ENCODE data around the gene COMMD9. TPM values are rescaled to one million over a fixed set of nuclear protein-coding genes. Genes with fewer than 3 reads are reported as not detected.

COMMD9 gene
- total and polyA plus RNA-seq, 2 of the 8 experiments (the other 6 are each of a cell fraction or from before 2014, with no cell fraction given), result 42.5 to 49.1 TPM

DNA sequence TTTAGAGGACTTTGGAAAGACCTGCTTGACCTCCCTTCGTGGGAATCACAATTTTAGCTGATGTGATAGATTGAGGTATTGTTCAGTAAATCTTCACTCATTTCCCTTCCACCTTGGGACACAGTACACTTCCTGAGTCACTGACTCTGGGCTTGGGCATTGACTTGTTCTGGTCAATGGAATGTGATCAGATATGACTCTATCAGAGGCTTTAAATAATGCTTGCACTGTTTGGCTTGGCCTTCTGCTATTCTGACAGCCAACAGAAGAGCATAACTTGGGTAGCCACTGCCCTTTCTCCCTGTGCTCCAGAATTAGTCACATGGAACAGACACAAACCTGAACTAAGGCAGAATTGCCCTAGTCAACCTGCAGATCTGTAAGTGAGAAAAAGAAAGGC, 19.4 kb upstream of the COMMD9 start:
- Histone ChIP-seq H2AK5ac (ENCODE audit: low read depth, low read length) (no peak overlapping the region), H3K56ac (replicated peaks; ENCODE audit: insufficient read length, low read depth, low read length) (no peak overlapping the region), H3K4ac (replicated peaks; ENCODE audit: insufficient read length, low read depth, low read length) (no peak overlapping the region), H2BK120ac (replicated peaks; ENCODE audit: low read depth, low read length) (no peak overlapping the region), H3K27ac (ENCODE audit: low read depth, low read length) (no peak overlapping the region), H3K4me1 (replicated peaks in 1 of 4; ENCODE audit: control insufficient read depth in 3 of 4, insufficient read depth in 4 of 4, low read length in 3 of 4) (no peaks in the 10 kb centered on the region), H2BK15ac (ENCODE audit: low read length) (no peak overlapping the region), H4K5ac (ENCODE audit: insufficient read length, low read depth, low read length) (no peak overlapping the region), H3K23me2 (ENCODE audit: low read depth, low read length) (peaks cover 3% of the 10 kb centered on the region; the same call in 1 of the 2 replicates), H3K9me3 (ENCODE audit: insufficient read depth in 2 of 2, low read depth in 1 of 2, low read length in 1 of 2) (no peaks in the 10 kb centered on the region), H2AFZ (ENCODE audit: low read length) (no peak overlapping the region), H4K91ac (replicated peaks; ENCODE audit: insufficient read length, low read length) (no peak overlapping the region), H3K79me2 (ENCODE audit: control insufficient read depth in 1 of 2, insufficient read depth in 2 of 2, low read length in 2 of 2) (no peaks in the 10 kb centered on the region), H3K9ac (replicated peaks in 1 of 4; ENCODE audit: extremely low read depth in 1 of 4, low read depth in 3 of 4, low read length in 3 of 4) (no peak overlapping the region), H3K79me1 (ENCODE audit: low read depth, low read length) (no peaks in the 10 kb centered on the region), H3K14ac (ENCODE audit: insufficient read length) (no peak overlapping the region), H4K20me1 (replicated peaks in 1 of 2; ENCODE audit: control insufficient read depth in 1 of 2, insufficient read depth in 2 of 2, low read length in 2 of 2) (no peaks in the 10 kb centered on the region), H2BK5ac (ENCODE audit: low read depth, low read length) (no peak overlapping the region), H3K27me3 (replicated peaks in 1 of 4; ENCODE audit: control insufficient read depth in 3 of 4, extremely low read depth in 1 of 4, insufficient read depth in 3 of 4, low read length in 3 of 4) (no peaks in the 10 kb centered on the region), H4K8ac (ENCODE audit: extremely low read depth, insufficient read depth, low read length) (no peak overlapping the region), H2BK12ac (ENCODE audit: low read depth, low read length) (no peak overlapping the region), H3K23ac (ENCODE audit: insufficient read length) (no peak overlapping the region), H3K18ac (ENCODE audit: extremely low read depth, low read length) (no peak overlapping the region), H3K4me3 (ENCODE audit: extremely low read depth in 1 of 4, insufficient read depth in 2 of 4, low read depth in 3 of 4, low read length in 4 of 4) (no peak overlapping the region), H3K4me2 (ENCODE audit: insufficient read depth in 1 of 2, low read depth in 2 of 2, low read length in 2 of 2) (no peak overlapping the region), H2BK20ac (ENCODE audit: low read length) (no peak overlapping the region), H3K36me3 (ENCODE audit: control insufficient read depth in 2 of 4, insufficient read depth in 4 of 4, low read length in 3 of 4) (no peaks in the 10 kb centered on the region)
- ChIA-PET POLR2A (ENCODE audit: partially characterized antibody) (no interaction called here), CTCF (ENCODE audit: partially characterized antibody) (interaction anchor here (0.6 to 1.6 kb wide), 8 partner anchors 10 to 171 kb away, joined by 3 to 7 read pairs (median 3); no protein-coding TSS in a partner anchor)
- no peak for FAIRE-seq
- DNase-seq (ENCODE audit: low read depth in 1 of 2, low spot score in 2 of 2), result no peak
- 86% methylated on average over 1 of the region's 1 CpG; no CpG with 5 or more reads in 1 of the 2 experiments for WGBS, 2 experiments (ENCODE audit: extremely low coverage in 1 of 2, insufficient coverage in 1 of 2, insufficient read length in 1 of 2, insufficient replicate concordance in 2 of 2, low coverage in 1 of 2, low lambda C conversion rate in 2 of 2, missing lambda C conversion rate in 1 of 2)
- TF ChIP-seq, protein P1, sequence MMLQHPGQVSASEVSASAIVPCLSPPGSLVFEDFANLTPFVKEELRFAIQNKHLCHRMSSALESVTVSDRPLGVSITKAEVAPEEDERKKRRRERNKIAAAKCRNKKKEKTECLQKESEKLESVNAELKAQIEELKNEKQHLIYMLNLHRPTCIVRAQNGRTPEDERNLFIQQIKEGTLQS (IDR thresholded peaks at IDR 0.05; ENCODE audit: insufficient read depth, low read depth, low read length), result no peak
- TF ChIP-seq RXRA (IDR thresholded peaks at IDR 0.05; ENCODE audit: insufficient read depth, low read depth, low read length) (no peak), TCF12 (IDR thresholded peaks at IDR 0.05; ENCODE audit: low read depth, low read length) (no peak), JUND (IDR thresholded peaks at IDR 0.05; ENCODE audit: low read length) (no peak), RNF2 (IDR thresholded peaks at IDR 0.05; ENCODE audit: borderline replicate concordance, low read depth, low read length, missing control alignments, poor library complexity, severe bottlenecking) (no peak), TEAD4 (IDR thresholded peaks at IDR 0.05; ENCODE audit: low read depth, low read length) (no peak)

Measured in H1 (cell line).